GM18502 (cell line): Measurements from ENCODE around the gene DLX3.

ENCODE experiments used
- ATAC-seq: cut with Tn5 transposase; IDR thresholded peaks from one replicate; pipeline ENCODE4 v1.9.1; 2021; ENCODE audit warnings: mild to moderate bottlenecking; ENCODE audit not compliant: unreplicated experiment, poor library complexity

The DLX3 gene

DNA sequence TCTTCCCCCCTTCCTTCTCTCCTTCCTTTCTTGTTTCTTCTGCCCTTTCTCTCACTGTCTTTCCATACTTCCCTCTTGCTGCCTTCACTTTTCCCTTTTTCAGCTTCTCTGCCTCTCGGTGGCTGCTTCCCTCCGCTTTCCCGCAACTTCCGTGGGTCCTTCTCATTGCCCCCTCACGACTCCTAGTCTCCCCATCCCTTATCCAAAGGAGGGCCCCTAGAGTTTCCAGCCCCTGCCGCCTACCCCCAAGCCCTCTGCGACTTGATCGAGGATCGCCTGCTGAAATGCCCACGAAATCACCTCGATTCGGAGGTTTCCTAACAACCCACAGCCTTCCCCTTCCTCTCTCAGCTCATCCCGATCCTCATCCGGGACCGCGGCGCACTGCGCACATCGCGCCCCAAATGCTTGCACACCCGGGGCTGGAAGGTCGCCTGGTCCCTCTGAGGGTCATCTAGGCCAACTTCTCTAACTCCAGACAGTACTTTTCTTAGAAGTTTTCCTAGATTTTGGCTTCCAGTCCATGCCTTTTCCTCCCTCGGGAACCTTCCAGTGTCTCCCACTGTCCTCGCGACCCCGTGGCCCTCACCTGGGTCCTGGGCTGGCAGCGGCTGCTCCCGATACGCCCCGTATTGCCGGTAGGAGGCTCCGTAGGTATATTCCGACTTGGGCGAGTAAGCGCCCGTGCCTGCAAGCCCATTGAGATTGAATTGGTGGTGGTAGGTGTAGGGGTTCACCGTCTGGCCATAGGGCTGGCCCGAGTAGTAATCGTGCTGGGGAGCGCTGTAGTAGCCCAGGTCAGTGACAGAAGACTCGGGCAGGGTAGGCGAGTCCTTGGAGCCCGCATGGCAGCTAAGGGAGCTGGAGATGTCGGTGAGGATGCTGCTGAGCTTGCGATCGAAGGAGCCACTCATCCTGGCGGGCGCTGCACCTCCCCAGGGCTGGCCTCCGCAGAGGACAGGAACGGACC is 654 bp downstream of the DLX3 start:
- no peak for ATAC-seq

DNA sequence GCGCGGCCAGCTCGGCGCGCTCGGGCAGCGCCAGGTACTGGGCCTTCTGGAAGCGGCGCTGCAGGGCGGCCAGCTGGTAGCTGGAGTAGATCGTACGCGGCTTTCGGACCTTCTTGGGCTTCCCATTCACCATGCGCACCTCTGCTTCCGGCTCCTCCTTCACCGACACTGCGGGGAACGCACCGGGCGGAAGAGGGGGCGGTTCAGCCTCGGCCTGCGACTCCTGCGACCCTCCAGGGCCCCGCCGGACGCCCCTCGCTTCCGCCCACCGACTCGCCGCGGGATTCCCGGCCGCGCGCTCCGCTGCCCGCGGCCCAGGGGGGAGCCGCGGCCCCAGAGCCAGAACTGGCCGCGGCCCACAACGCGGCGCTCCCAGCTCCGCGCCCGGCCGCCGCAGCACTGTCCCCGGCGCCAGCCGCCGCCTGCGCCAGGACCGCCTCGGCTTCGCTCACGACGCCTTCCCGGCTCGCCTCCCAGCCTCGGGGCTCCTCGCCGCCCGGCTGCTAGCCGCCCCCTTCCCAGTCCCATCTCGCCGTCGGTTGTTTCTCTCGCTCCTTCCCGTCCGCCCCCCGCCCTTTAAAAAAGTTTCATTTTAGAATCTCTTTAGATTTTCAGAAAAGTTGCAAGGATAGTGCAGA is 1.5 kb downstream of the DLX3 start:
- ATAC-seq = no peak

DNA sequence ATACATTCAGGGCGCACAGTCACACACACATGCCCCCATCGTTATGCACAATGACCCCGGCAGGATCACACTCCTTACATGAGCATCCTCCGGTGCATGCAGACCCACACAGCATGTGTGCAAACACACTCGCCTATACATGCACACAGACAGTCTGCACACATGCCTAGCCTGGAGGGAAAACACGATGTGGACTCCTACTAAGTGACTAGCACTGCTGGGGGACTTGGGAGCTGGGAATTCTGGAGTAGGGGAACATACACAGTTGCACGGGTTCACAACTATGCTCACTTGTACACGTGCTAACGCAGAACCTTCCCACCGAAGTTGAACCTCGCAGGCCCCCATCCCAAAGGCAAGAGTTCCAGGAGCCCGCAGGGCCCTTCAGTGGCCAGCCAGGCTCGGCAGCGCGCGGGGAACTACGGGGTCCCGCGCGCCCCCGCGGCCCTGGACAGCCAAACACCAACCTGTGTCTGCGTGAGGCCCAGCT is 2.0 kb downstream of the DLX3 start:
- no peak for ATAC-seq

DNA sequence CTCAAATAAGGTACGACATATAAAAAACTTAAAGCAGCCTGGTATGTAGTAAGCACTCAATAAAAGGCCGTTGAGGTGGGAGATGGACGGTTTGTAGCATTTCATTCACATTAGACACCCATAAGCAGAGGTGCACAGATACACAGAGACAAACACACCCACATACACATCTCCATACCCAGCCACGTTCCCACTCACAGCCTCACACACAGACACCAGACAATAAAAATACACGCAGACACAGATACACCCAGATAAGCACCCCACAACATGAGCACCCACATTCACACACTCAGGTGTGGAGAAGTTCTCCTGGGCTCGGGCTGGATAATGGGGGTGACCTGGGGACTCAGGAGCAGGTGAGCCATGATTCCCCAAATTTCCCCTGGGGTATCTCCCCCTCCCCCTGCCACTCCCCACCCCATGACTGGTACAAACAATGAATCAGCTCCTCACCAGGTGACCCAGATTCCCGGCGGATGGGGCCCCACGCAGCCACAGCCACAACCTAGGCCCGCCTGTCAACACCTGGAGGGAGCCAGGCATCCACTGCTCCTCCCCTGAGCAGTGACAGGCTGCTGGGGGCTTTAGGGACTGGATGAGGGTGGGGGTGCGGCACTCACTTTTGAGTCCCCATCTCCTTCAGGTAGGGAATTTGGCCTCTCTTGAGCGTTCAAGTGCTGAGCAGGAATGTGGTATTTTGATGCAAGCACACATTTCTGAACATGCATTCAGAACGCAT is 2.7 kb downstream of the DLX3 start:
- ATAC-seq = no peak

DNA sequence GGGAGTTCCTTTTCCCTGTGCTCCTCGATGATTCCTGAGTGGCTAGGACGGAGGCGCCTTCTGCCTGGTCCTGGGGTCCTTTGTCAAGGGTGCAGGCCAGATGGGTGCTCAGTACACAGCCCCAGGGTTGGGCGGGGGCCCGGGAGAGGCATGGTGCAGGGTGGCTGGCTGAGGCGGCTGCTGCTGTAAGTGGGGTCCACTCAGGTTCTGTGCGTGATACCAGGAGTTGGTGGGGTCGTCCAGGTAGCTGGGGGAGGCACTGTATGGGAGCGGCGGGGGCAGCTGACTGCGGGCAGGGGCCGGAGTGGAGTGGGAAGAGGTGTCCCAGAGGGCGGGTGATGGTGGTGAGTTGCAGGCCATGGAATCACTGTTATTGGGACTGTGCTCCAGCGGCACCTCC is 3.6 kb downstream of the DLX3 start:
- no peak for ATAC-seq

DNA sequence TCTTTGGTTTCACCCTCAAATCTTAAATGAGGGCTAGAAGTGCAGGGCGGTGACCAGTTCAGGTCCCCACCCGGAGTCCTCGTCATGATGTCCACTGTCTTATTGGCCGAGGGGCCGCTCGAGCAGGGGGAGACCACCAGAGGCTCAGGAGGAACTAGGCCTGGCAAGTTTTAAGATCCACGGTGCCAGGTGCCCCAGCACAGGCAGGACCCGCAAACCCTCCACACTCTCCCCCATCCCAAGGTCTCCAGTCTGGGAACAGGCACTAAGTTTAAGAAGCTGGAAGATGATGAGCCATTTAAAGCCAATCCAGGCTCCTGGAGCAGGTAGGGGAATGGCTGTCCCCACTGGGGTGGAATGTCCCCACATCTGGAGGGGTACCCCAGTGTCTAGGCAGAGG is 4.1 kb downstream of the DLX3 start:
- ATAC-seq = no peak

DNA sequence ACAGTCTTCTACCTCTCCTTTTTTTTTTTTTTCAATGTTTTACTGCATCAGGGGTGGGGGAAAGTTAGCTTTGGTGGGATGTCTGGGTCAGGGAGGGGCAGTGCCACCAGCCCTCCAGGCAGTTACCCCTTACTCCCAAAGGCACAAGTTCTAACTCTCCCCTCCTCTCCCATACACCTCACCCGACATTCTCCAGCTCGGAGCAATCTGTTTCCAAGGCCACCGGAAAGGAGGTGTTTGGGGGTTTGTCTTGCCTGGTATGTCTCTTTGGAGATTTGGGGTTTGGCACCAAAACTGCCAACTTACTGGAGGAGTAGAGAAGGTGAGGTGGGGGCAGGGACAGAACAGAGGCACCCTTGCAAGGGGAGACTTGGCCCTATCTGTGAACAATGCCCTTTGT is 4.7 kb downstream of the DLX3 start:
- no peak for ATAC-seq

DNA sequence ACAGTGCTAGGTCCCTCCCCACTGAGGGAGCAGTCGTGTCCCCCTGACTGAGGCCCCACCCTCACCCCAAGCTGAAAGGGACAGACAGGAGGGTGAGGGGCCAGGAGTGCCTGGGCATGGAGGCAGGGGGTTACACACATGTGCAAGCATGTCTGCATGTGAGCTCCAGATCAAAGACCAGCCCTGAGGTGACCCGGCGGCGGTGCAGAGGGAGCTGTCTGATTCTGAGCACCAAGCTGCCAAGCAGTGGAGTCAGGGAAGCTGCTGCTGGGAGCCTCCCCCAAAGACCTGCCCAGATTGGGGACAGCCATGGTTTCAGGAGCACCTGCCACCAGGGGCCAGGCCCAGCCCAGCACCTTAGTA is 5.5 kb downstream of the DLX3 start:
- ATAC-seq = no peak

DNA sequence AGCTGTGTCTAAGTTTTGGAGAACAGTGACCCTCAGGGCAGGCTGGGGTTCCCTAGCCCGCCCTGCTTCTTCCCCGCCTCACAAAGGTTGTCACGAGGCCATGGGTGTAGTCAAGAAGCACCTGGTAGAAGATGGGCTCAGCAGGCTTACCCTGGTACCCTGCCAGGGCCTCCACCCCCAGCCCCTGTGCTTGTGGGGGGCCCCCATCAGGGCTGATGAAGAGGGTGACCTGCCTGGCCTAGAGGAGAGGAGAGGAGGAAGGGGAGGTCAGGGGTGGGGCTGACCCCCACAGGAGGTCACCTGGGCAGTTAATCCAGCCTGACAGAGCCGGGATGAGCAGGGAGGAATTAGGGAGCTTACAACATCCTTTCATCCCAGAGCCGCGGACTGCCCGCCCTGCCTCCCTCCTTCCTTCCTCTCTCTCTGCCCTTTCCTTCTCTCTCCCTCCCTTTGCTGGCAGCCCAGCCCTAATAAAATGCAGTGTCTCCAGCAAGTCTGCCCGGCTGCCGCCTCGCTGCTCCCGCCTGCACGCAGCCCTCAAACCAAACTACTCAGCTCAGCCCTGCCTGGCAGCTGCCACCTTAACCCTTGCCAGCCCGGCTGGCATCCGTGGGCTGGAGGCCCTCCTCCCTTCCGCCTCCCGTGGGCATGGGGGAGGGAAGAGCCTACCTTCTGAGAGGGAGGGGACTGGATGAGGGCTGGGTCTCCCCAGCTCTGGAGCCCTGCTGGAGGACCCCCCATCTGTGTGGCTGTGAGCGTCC is 7.2 kb downstream of the DLX3 start:
- no peak for ATAC-seq

DNA sequence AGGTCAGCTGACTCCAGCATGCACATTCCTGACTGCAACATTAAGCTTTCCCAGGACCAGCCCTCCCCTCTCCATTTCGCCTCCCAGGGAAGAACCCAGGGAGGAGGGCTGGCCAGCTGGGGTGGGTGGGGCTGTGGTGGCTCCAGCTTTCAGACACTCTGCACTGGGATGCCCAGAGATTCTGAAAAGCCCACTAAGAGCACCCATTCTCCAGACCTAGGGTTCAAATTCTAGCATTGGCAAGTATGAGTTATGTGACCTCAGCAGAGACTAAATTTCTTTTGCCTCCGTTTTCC is 7.8 kb downstream of the DLX3 start:
- no peak for ATAC-seq

DNA sequence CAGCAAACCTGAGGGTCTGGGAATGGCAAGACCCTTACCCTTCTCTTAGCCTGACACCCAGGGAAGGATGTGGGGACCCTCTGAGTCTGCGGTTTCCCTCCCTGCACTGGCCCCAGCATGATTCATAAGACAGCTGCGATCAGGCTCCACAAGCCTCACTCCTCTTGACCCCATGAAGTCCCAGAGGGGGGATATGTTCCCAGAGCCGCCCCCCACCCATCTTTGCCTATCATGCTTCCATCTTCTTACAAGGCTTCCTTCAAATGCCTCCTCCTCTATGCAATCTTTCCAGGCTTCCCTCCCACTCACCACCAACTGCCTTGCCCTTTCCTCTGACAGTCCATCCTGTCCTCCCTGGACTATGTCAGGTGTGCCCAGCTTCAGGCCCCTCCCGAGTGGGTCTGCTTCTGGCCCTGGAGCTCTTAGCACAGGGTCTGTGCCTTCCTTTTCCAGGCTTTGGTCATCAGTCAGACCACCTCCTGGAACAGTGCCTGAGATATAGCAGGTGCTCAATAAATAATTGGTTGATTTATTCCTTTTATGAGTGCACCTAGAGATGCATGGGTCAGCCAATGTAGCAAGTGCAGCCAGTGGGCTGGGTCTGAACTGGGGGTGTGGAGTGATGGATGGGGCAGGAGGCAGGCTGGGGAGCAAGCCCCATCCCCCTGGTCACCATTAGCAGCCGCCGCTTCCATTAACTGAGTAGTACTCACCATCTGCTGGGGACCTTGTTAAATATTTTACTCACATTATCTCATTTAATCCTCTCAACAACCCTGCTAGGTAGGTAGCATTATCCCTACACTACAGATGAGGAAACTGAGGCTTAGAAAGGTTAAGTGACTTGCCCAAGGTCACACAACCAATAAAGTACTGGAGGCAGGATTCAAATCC is 8.4 kb downstream of the DLX3 start:
- no peak for ATAC-seq

DNA sequence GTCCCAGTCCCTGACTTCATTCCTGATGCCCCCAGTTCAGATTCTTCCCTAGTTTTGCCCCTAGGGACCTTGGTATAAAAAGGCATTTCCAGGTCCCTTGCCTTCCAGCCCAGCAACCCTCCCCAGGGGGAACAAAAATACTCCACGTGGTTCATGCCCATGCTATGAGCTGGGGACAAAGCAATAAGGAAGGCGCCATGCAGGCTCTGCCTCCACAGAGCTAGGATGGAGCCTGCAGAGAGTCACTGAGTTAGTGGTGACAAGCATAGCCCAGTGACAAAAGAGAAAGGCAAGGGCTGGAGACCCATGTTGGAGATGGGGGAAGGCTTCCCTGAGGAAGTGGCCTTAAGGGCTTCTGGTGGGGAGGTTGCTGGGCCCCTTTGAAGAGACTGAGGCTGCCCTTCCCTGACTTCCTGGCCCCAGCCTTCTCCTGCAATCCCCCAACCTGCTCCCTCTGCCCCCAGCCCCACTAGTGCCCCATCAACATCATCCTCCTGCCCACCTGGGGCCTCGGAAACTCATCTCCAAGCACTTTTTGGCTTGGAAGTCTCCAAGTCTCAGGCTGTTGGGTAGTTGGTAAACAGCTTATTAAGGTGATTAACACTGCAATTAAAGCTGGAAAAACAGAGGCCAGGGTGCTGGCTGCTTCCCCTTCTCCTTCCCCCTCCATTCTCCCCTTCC is 9.6 kb downstream of the DLX3 start:
- ATAC-seq = no peak

DNA sequence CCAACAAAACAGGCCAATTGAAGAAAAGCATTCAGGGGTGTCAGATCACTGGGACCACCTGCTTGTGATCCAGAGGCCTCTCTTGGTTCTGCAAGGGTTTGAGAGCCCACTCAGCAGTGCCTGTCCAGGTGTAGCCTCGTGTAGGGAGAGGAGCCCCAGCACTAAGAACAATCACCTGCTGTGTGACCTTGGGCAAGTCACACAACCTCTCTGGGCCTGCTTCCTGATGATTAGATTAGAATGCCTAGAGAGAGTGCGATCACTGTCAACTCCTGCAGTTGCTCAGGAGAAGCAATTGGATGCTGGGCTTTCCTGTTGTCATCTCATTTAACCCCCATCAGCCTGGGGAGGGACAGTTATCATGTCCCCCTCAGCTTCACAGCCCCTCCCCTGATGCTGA is 10.2 kb downstream of the DLX3 start:
- no peak for ATAC-seq

DNA sequence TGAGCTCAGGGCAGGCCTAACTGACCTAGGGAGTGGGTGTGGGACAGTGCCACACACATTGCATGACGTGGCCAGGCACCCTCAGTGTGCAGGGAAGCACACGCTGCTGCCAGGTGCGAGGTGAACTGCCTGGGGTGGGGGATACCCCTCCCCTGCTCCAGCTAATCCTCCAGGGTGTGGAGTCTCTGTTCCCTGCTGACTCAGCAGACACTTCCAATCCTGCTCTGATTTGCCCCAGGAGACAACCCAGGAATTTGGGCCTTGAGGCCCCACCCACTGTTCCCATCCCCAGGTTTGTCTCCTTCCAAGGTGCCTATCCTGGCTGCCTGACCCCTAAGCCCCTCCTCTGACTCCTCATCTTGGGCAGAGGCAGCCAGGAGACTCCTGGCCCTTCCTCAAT is 10.7 kb downstream of the DLX3 start:
- ATAC-seq = no peak

DNA sequence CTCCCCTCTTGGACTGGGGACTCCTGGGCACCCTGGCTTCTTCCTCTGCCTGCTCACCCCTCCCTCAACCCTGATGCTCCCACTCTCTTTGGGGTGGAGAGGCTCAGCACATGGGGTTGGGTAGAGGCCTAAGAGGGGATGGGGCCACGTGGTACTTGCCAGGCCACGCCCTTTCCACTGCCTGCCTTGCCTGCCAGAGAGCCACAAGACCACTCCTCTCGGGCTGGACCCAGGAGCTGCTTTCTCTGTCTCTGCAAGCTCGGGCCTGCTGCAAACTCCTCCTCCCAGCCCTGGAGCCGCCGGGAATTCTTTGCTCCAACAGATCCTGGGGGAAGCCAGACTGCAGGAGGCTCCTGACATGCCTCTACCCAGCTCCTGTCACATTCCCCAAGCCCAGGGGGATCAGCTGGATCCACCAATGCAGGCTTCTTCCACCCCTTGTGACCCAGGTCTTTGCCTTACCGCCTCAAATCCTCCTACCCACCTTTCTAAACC is 14.3 kb downstream of the DLX3 start:
- no peak for ATAC-seq

DNA sequence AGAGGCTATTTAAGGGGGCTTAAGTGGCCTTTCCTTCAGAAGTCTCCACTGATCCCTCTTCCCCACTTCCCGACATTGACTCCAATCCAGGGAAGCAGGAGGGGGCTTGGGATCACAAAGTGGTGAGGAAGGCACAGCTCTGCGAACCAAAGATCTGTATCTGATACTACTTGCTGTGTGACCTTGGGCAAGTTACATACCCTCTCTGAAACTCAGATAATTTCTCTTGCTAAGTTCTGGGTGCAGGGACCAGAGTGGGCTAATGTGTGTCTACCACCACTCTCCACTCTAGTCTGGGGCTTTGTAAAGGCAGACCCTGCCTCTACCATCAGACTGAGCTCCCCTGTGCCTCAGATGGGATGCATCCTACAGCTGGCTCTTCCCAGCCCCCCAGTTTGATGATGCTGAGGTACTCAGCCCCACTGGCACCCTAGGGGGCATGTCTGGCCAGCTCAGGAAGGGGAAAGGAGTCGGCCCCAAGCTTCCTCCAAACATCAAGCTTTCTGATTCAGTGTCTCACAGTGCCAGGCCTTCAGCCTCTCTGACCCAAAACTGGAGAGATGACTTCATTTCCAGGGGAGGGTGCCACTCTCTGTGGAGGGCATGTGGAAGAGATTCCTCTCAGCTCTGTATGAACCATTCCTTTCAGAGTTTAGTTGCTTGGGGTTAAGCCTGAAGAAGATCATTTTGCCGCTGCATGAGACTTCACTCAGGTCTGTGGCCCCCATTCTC is 15.1 kb downstream of the DLX3 start:
- ATAC-seq = no peak

DNA sequence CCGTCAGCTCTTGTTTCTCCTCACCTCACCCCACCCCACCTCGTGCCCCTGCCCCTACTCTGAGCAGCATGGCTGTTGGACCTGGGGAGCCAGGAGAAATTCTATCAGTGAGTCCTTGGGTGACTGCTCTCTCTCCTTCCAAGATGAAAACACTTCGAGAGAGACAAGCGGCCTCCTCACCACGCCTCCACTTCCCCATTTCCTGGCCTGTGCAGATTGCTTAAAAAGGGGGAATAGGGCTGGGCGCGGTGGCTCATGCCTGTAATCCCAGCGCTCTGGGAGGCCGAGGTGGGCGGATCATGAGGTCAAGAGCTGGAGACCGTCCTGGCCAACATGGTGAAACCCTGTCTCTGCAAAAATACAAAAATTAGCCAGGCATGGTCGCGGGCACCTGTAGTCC is 16.5 kb downstream of the DLX3 start:
- no peak for ATAC-seq
